ENCODE data around the gene TMEM132D.

- TF ChIP-seq POLR2A (IDR thresholded peaks at IDR 0.05; ENCODE audit: low read depth, low read length) (no peak), POLR2AphosphoS5 (IDR thresholded peaks at IDR 0.05; ENCODE audit: low read depth, low read length) (no peak)
Measured at GRCh38 chr12:129332286-129332685, 571.5 kb downstream of the TMEM132D start.

All from GM12892 (cell line).